Mammary epithelial cell (primary cell): ENCODE results near the gene SRP68.
"Not testable (repeated sequence)": the region's sequence is repeated elsewhere in the genome, so short reads cannot be mapped to it uniquely, and the experiment has no call there.

Experiments used
- EZH2 ChIP-seq: IDR thresholded peaks from 2 replicates; pipeline ENCODE4 v1.6.1; 2012; ENCODE audit warnings: low read length, inconsistent platforms, borderline replicate concordance
- TF ChIP-seq, protein P1 (sequence below), 2 donors: IDR thresholded peaks in 1 of 2; conservative IDR thresholded peaks in 1 of 2; 2 replicates each; pipeline ENCODE4 v1.5.1; 2011 to 2012; ENCODE audit warnings: inconsistent platforms in 2 of 2, low read length in 2 of 2, mild to moderate bottlenecking in 2 of 2, control low read depth in 1 of 2, low read depth in 1 of 2; ENCODE audit not compliant: insufficient read depth in 1 of 2; ENCODE audit errors: extremely low read depth in 1 of 2

DNA sequence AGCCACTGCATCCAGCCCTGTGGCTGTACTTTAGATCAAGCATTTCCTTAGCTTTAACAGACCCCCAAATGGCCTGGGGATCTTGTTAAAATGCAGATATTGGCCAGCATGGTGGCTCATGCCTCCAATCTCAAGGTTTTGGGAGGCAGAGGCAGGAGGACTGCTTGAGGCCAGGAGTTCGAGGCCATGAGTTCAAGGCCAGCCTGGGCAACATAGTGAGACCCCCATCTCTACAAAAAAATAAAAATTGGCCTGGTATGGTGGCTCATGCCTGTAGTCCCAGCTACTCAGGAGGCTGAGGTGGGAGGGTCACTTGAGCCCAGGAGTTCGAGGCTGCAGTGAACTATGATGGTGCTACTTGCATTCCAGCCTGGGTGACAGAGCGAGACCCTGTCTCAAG, 29.4 kb downstream of the SRP68 start:
- TF ChIP-seq, protein P1, sequence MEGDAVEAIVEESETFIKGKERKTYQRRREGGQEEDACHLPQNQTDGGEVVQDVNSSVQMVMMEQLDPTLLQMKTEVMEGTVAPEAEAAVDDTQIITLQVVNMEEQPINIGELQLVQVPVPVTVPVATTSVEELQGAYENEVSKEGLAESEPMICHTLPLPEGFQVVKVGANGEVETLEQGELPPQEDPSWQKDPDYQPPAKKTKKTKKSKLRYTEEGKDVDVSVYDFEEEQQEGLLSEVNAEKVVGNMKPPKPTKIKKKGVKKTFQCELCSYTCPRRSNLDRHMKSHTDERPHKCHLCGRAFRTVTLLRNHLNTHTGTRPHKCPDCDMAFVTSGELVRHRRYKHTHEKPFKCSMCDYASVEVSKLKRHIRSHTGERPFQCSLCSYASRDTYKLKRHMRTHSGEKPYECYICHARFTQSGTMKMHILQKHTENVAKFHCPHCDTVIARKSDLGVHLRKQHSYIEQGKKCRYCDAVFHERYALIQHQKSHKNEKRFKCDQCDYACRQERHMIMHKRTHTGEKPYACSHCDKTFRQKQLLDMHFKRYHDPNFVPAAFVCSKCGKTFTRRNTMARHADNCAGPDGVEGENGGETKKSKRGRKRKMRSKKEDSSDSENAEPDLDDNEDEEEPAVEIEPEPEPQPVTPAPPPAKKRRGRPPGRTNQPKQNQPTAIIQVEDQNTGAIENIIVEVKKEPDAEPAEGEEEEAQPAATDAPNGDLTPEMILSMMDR (conservative IDR thresholded peaks at IDR 0.05 in 1 of 2, IDR thresholded peaks at IDR 0.05 in 1 of 2; ENCODE audit: extremely low read depth in 1 of 2, insufficient read depth in 1 of 2, low read depth in 1 of 2, low read length in 2 of 2): not testable (repeated sequence)
- not testable (repeated sequence) for TF ChIP-seq EZH2
